HepG2 (cell line): ENCODE measurements around the gene TP73. TPM values are rescaled to one million over a fixed set of nuclear protein-coding genes. Genes with fewer than 3 reads are reported as not detected.

Experiments
- AHDC1 ChIP-seq: sonication (generic); formaldehyde crosslinking; IDR thresholded peaks from 2 replicates; pipeline ENCODE4 v1.5.1; 2020; ENCODE audit warnings: mild to moderate bottlenecking, missing genetic modification reagents, borderline replicate concordance
- ATAD3A ChIP-seq: sonication (generic); formaldehyde crosslinking; IDR thresholded peaks from 2 replicates; pipeline ENCODE4 v1.4.0; 2020; ENCODE audit warnings: missing genetic modification reagents
- ATF3 ChIP-seq: sonication (generic); formaldehyde crosslinking; IDR thresholded peaks from 2 replicates; pipeline ENCODE4 v1.4.0; 2020; ENCODE audit warnings: missing genetic modification reagents
- DNMT3B ChIP-seq: conservative IDR thresholded peaks from 2 replicates; pipeline ENCODE4 v1.6.1; 2016; ENCODE audit warnings: missing biosample characterization, control low read depth
- GPN1 ChIP-seq: sonication (generic); formaldehyde crosslinking; IDR thresholded peaks from 2 replicates; pipeline ENCODE4 v1.5.1; 2020; ENCODE audit warnings: missing genetic modification reagents, borderline replicate concordance
- GZF1 ChIP-seq: sonication (generic); formaldehyde crosslinking; IDR thresholded peaks from 2 replicates; pipeline ENCODE4 v1.5.1; 2020; ENCODE audit warnings: mild to moderate bottlenecking, missing genetic modification reagents
- HDAC2 ChIP-seq: sonication (generic); formaldehyde crosslinking; IDR thresholded peaks from 2 replicates; pipeline ENCODE4 v1.4.0; 2020; ENCODE audit warnings: missing genetic modification reagents
- HOXA5 ChIP-seq: sonication (generic); formaldehyde crosslinking; IDR thresholded peaks from 2 replicates; pipeline ENCODE4 v1.4.0; 2020; ENCODE audit warnings: missing genetic modification reagents
- KDM4B ChIP-seq: sonication (generic); formaldehyde crosslinking; IDR thresholded peaks from 2 replicates; pipeline ENCODE4 v1.4.0; 2020; ENCODE audit warnings: missing genetic modification reagents
- NR0B2 ChIP-seq: sonication (generic); formaldehyde crosslinking; IDR thresholded peaks from 2 replicates; pipeline ENCODE4 v1.4.0; 2020; ENCODE audit warnings: mild to moderate bottlenecking, missing genetic modification reagents
- TAF15 ChIP-seq: fragments of 200-400 bp; formaldehyde crosslinking; IDR thresholded peaks from one replicate; pipeline ENCODE4 v1.6.1; 2018; ENCODE audit warnings: mild to moderate bottlenecking, low read depth, low read length; ENCODE audit not compliant: poor library complexity, severe bottlenecking
- TFE3 ChIP-seq: IDR thresholded peaks from 2 replicates; pipeline ENCODE4 v1.6.1; 2016
- TIGD3 ChIP-seq: sonication (generic); formaldehyde crosslinking; IDR thresholded peaks from 2 replicates; pipeline ENCODE4 v1.5.1; 2020; ENCODE audit warnings: mild to moderate bottlenecking, missing genetic modification reagents, borderline replicate concordance
- USF2 ChIP-seq, 2 experiments: sonication (generic) in 1 of 2; formaldehyde crosslinking in 1 of 2; IDR thresholded peaks; 2 replicates each; pipeline versions ENCODE4 v1.5.1 to v1.6.1; 2011 to 2020; ENCODE audit warnings: borderline replicate concordance in 1 of 2, low read depth in 1 of 2, low read length in 1 of 2, mild to moderate bottlenecking in 1 of 2, missing genetic modification reagents in 1 of 2, moderate library complexity in 1 of 2
- ZNF816 ChIP-seq: sonication (generic); formaldehyde crosslinking; IDR thresholded peaks from 2 replicates; pipeline ENCODE4 v1.8.0; 2022; ENCODE audit warnings: missing genetic modification reagents, mild to moderate bottlenecking, borderline replicate concordance
- ZSCAN21 ChIP-seq: sonication (generic); formaldehyde crosslinking; IDR thresholded peaks from 2 replicates; pipeline ENCODE4 v1.8.0; 2022; ENCODE audit warnings: mild to moderate bottlenecking, missing genetic modification reagents, moderate library complexity, borderline replicate concordance
- polyA plus RNA-seq, 8 experiments: library from polyadenylated mRNA; depleted of rRNA in 3 of 8; stranded (reverse) in 7 of 8; unstranded in 1 of 8; fragments of >200 nt; fragmentation: Illumina TruSeq in 4 of 8; extraction: Trizol in 4 of 8; gene quantifications; 2 replicates each; pipeline versions ENCODE4 v1.2.1 to v1.2.3, GENCODE V29; 2011 to 2016; ENCODE audit warnings: low read depth in 4 of 8, missing spikeins in 1 of 8, mixed read lengths in 1 of 8; ENCODE audit not compliant: insufficient read depth in 1 of 8
- total RNA-seq, 5 experiments: library from RNA; depleted of rRNA; stranded (reverse); fragments of >200 nt; fragmentation: Illumina TruSeq; extraction: Trizol; gene quantifications; 2 replicates each; pipeline ENCODE4 v1.2.3, GENCODE V29; 2016; ENCODE audit warnings: low read depth in 1 of 5

The TP73 gene
- total and polyA plus RNA-seq, 2 of the 13 experiments (the other 11 are each of a cell fraction or from before 2014, with no cell fraction given) = 0.49 to 1.1 TPM

GRCh38 chr1:3649342-3650247 lies 2.7 kb upstream of the TP73 start, which contains the start of gene WRAP73 (continued):
- TF ChIP-seq DNMT3B (CRISPR knock-in tag) = no peak
- no peak; the same call in 1 of the 2 replicates for TF ChIP-seq HDAC2
- no peak for TF ChIP-seq KDM4B (CRISPR knock-in tag)
- TF ChIP-seq TIGD3 (CRISPR knock-in tag) = no peak
- no peak for TF ChIP-seq TFE3
- no peak for TF ChIP-seq AHDC1
- no peak for TF ChIP-seq ZSCAN21 (CRISPR knock-in tag)
- no peak for TF ChIP-seq ATAD3A (CRISPR knock-in tag)
- no peak for TF ChIP-seq GZF1
- no peak for TF ChIP-seq GPN1 (CRISPR knock-in tag)
- TF ChIP-seq TAF15 = no peak
- TF ChIP-seq ATF3 (CRISPR knock-in tag) = no peak
- no peak for TF ChIP-seq ZNF816 (CRISPR knock-in tag)
- TF ChIP-seq NR0B2 (CRISPR knock-in tag) = peak; percentile 53; the same call in 1 of the 2 replicates
- TF ChIP-seq HOXA5 = no peak
- no peak for TF ChIP-seq USF2 (IDR thresholded peaks at IDR 0.05; ENCODE audit: low read depth, low read length)
- no peak for TF ChIP-seq USF2 (CRISPR knock-in tag; IDR thresholded peaks at IDR 0.05; ENCODE audit: borderline replicate concordance)
